Left forelimb (tissue), 1 donor: Measurements from ENCODE around the gene CD19.
"Not testable (repeated sequence)": the region's sequence is repeated elsewhere in the genome, so short reads cannot be mapped to it uniquely, and the experiment has no call there.

Experiments
- DNase-seq: peaks from one replicate; pipeline ENCODE4 v3.0.0-alpha.2; 2018; ENCODE audit warnings: low spot score

Gene CD19

GRCh38 chr16:28910086-28911031 lies 21.4 kb upstream of the CD19 start:
- no peak for DNase-seq

- no peak for DNase-seq
These were observed 19.2 kb upstream of the CD19 start for GRCh38 chr16:28912558-28912957.

GRCh38 chr16:28913946-28914724 lies 17.6 kb upstream of the CD19 start:
- DNase-seq = no peak

- no peak for DNase-seq
These were observed 16.6 kb upstream of the CD19 start for GRCh38 chr16:28915181-28915580.

GRCh38 chr16:28917095-28917494 lies 14.7 kb upstream of the CD19 start:
- DNase-seq = no peak

GRCh38 chr16:28918698-28919097 lies 13.1 kb upstream of the CD19 start:
- DNase-seq = no peak

- DNase-seq = no peak
These were observed 8.6 kb upstream of the CD19 start for GRCh38 chr16:28923231-28923587.

- no peak for DNase-seq
These were observed 7.9 kb upstream of the CD19 start for GRCh38 chr16:28923652-28924398.

GRCh38 chr16:28924399-28924761 lies 7.4 kb upstream of the CD19 start:
- no peak for DNase-seq

GRCh38 chr16:28924762-28925385 lies 6.9 kb upstream of the CD19 start, which contains the start of gene RABEP2:
TSS of gene RABEP2 (minus strand) at chr16:28925238. CDS start at chr16:28925163, 75 bp downstream.
- peak; percentile 99 for DNase-seq

GRCh38 chr16:28925386-28926228 lies 6.2 kb upstream of the CD19 start:
- peak; percentile 93 for DNase-seq

GRCh38 chr16:28926284-28926683 lies 5.5 kb upstream of the CD19 start:
- not testable (repeated sequence) for DNase-seq

GRCh38 chr16:28927815-28928214 lies 4.0 kb upstream of the CD19 start:
- no peak for DNase-seq

GRCh38 chr16:28930203-28930602 lies 1.6 kb upstream of the CD19 start:
- DNase-seq = no peak

- DNase-seq = no peak
These were observed 1.1 kb upstream of the CD19 start for GRCh38 chr16:28930652-28931051.

- no peak for DNase-seq
These were observed 769 bp downstream of the CD19 start for GRCh38 chr16:28932339-28933141.

GRCh38 chr16:28933171-28933570 lies 1.4 kb downstream of the CD19 start:
- no peak for DNase-seq

- DNase-seq = no peak
These were observed 3.6 kb downstream of the CD19 start for GRCh38 chr16:28935346-28935745.

- DNase-seq = peak; percentile 80
These were observed 4.4 kb downstream of the CD19 start for GRCh38 chr16:28935924-28936783.
